ENCODE data around the gene DAPK2. TPM values are rescaled to one million over a fixed set of nuclear protein-coding genes. Genes with fewer than 3 reads are reported as not detected.

Gene DAPK2
- total and polyA plus RNA-seq, 3 donors from 2014 or later = 3.6 to 7.7 (median 5.9) TPM

GRCh38 chr15:63869371-63870042, 176.8 kb downstream of the DAPK2 start:
- intact Hi-C loops (cut with DNase I; ENCODE audit: low total_unique reads) = no loop called here
- no peak overlapping the region for H3K4me3 ChIP-seq
- 82 to 97% methylated on average over 2 of the region's 2 CpGs for WGBS, 2 donors
- no peak for DNase-seq
- no peak overlapping the region for H3K27ac ChIP-seq
- TF ChIP-seq POLR2A (IDR thresholded peaks at IDR 0.05) = no peak
- no peak for TF ChIP-seq CTCF (IDR thresholded peaks at IDR 0.05)
- H3K4me1 ChIP-seq = no peaks in the 10 kb centered on the region
- H3K9me3 ChIP-seq = no peaks in the 10 kb centered on the region
- H3K36me3 ChIP-seq (ENCODE audit: low read depth, missing control alignments) = no peaks in the 10 kb centered on the region
- no peaks in the 10 kb centered on the region for H3K27me3 ChIP-seq

- Histone ChIP-seq H3K36me3 (ENCODE audit: low read depth, missing control alignments) (no peaks in the 10 kb centered on the region), H3K4me3 (no peak overlapping the region), H3K27me3 (no peaks in the 10 kb centered on the region), H3K27ac (no peak overlapping the region), H3K4me1 (no peaks in the 10 kb centered on the region), H3K9me3 (no peaks in the 10 kb centered on the region)
- intact Hi-C loops (cut with DNase I; ENCODE audit: low total_unique reads) = no loop called here
- TF ChIP-seq CTCF (IDR thresholded peaks at IDR 0.05) = no peak
- TF ChIP-seq POLR2A (IDR thresholded peaks at IDR 0.05) = no peak
- DNase-seq = no peak
- WGBS, 2 donors = 30 to 96% methylated on average over 3 of the region's 3 CpGs
Observed at GRCh38 chr15:63864186-63864585, 182.1 kb downstream of the DAPK2 start.

- H3K36me3 ChIP-seq (ENCODE audit: low read depth, missing control alignments) = no peaks in the 10 kb centered on the region
- no peak overlapping the region for H3K27ac ChIP-seq
- no peak for DNase-seq
- peaks cover 6% of the 10 kb centered on the region for H3K4me1 ChIP-seq
- intact Hi-C loops (cut with DNase I; ENCODE audit: low total_unique reads) = no loop called here
- H3K9me3 ChIP-seq = no peaks in the 10 kb centered on the region
- TF ChIP-seq CTCF (IDR thresholded peaks at IDR 0.05) = no peak
- no peak for TF ChIP-seq POLR2A (IDR thresholded peaks at IDR 0.05)
- WGBS, 2 donors = 87 to 100% methylated on average over 2 of the region's 2 CpGs
- H3K4me3 ChIP-seq = no peak overlapping the region
- no peaks in the 10 kb centered on the region for H3K27me3 ChIP-seq
Observed at GRCh38 chr15:63861946-63862517, 184.3 kb downstream of the DAPK2 start.

GRCh38 chr15:63860555-63860954, 185.7 kb downstream of the DAPK2 start:
- Histone ChIP-seq H3K9me3 (no peaks in the 10 kb centered on the region), H3K36me3 (ENCODE audit: low read depth, missing control alignments) (no peaks in the 10 kb centered on the region), H3K27me3 (no peaks in the 10 kb centered on the region), H3K27ac (no peak overlapping the region), H3K4me1 (peaks cover 6% of the 10 kb centered on the region), H3K4me3 (no peak overlapping the region)
- intact Hi-C loops (cut with DNase I; ENCODE audit: low total_unique reads) = no loop called here
- no peak for TF ChIP-seq CTCF (IDR thresholded peaks at IDR 0.05)
- no peak for TF ChIP-seq POLR2A (IDR thresholded peaks at IDR 0.05)
- 76 to 89% methylated on average over 4 of the region's 4 CpGs for WGBS, 2 donors
- DNase-seq = no peak

DNA sequence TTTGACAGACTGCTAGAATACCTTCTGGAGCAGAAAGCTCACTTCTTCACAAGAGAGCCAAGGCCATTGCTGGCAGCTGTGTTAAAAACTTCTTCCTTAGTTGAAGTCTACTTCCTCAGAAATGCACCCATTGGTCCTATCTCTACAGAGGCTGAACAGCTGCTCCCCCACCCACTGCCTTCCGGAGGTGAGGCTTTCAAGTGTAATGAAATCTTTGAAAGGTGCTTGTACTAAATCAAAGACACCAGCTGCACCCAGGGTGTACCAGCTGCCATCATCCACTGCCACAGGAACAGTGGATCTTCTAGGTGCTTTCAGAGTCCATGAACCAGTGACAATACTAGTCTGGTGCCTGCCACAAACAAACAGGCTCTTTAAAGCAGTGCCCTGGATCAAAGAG, 186.1 kb downstream of the DAPK2 start:
- WGBS, 2 donors = 74 to 83% methylated on average over 1 of the region's 1 CpG
- H3K4me3 ChIP-seq = no peak overlapping the region
- TF ChIP-seq CTCF (IDR thresholded peaks at IDR 0.05) (no peak), POLR2A (IDR thresholded peaks at IDR 0.05) (no peak)
- intact Hi-C loops (cut with DNase I; ENCODE audit: low total_unique reads) = no loop called here
- no peak for DNase-seq
- no peaks in the 10 kb centered on the region for H3K9me3 ChIP-seq
- H3K27ac ChIP-seq = no peak overlapping the region
- no peaks in the 10 kb centered on the region for H3K36me3 ChIP-seq (ENCODE audit: low read depth, missing control alignments)
- peaks cover 6% of the 10 kb centered on the region for H3K4me1 ChIP-seq
- H3K27me3 ChIP-seq = no peaks in the 10 kb centered on the region
